Liver (tissue), 3 donors: ENCODE results near the gene MAP4K1.
"Not testable (repeated sequence)": the region's sequence is repeated elsewhere in the genome, so short reads cannot be mapped to it uniquely, and the experiment has no call there.

ENCODE experiments used
- CTCF ChIP-seq: fragments of 150-350 bp; IDR thresholded peaks from 2 replicates; pipeline ENCODE4 v1.5.1; 2017; ENCODE audit warnings: improper control_type of control experiment, low read depth, low read length; ENCODE audit not compliant: missing input control
- FOXA1 ChIP-seq: IDR thresholded peaks from 2 replicates; pipeline ENCODE4 v1.6.1; 2016; ENCODE audit warnings: antibody characterized with exemption
- GABPA ChIP-seq, 2 donors: IDR thresholded peaks in 1 of 2; conservative IDR thresholded peaks in 1 of 2; 2 replicates each; pipeline ENCODE4 v1.6.1; 2016; ENCODE audit warnings: antibody characterized with exemption in 2 of 2, mild to moderate bottlenecking in 1 of 2, moderate library complexity in 1 of 2
- HNF4A ChIP-seq, 2 donors: conservative IDR thresholded peaks; 2 replicates each; pipeline ENCODE4 v1.6.1; 2016; ENCODE audit warnings: antibody characterized with exemption in 2 of 2, mild to moderate bottlenecking in 2 of 2
- RAD21 ChIP-seq, 2 donors: IDR thresholded peaks; 2 replicates each; pipeline ENCODE4 v1.6.1; 2016; ENCODE audit warnings: antibody characterized with exemption in 2 of 2, mild to moderate bottlenecking in 2 of 2
- SP1 ChIP-seq: IDR thresholded peaks from 2 replicates; pipeline ENCODE4 v1.6.1; 2018; ENCODE audit warnings: antibody characterized with exemption, mild to moderate bottlenecking
- TAF1 ChIP-seq: conservative IDR thresholded peaks from 2 replicates; pipeline ENCODE4 v1.6.1; 2016; ENCODE audit warnings: antibody characterized with exemption, mild to moderate bottlenecking
- YY1 ChIP-seq: IDR thresholded peaks from 2 replicates; pipeline ENCODE4 v1.6.1; 2016; ENCODE audit warnings: antibody characterized with exemption, mild to moderate bottlenecking
- TF ChIP-seq, protein P1 (sequence below): IDR thresholded peaks from 2 replicates; pipeline ENCODE4 v1.6.1; 2016; ENCODE audit warnings: antibody characterized with exemption, mild to moderate bottlenecking
- donor health status: healthy.
- donor health status: healthy.

DNA sequence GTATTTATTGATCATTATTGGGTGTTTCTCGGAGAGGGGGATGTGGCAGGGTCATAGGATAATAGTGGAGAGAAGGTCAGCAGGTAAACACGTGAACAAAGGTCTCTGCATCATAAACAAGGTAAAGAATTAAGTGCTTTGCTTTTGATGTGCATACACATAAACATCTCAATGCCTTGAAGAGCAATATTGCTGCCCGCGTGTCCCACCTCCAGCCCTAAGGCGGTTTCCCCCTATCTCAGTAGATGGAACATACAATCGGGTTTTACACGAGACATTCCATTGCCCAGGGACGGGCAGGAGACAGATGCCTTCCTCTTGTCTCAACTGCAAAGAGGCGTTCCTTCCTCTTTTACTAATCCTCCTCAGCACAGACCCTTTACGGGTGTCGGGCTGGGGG is 13.5 kb upstream of the MAP4K1 start:
- TF ChIP-seq TAF1; CTCF; GABPA (IDR thresholded peaks at IDR 0.05 in 1 of 2, conservative IDR thresholded peaks at IDR 0.05 in 1 of 2); HNF4A (conservative IDR thresholded peaks at IDR 0.05); FOXA1; YY1; RAD21 (IDR thresholded peaks at IDR 0.05); SP1: not testable (repeated sequence)
- TF ChIP-seq, protein P1, sequence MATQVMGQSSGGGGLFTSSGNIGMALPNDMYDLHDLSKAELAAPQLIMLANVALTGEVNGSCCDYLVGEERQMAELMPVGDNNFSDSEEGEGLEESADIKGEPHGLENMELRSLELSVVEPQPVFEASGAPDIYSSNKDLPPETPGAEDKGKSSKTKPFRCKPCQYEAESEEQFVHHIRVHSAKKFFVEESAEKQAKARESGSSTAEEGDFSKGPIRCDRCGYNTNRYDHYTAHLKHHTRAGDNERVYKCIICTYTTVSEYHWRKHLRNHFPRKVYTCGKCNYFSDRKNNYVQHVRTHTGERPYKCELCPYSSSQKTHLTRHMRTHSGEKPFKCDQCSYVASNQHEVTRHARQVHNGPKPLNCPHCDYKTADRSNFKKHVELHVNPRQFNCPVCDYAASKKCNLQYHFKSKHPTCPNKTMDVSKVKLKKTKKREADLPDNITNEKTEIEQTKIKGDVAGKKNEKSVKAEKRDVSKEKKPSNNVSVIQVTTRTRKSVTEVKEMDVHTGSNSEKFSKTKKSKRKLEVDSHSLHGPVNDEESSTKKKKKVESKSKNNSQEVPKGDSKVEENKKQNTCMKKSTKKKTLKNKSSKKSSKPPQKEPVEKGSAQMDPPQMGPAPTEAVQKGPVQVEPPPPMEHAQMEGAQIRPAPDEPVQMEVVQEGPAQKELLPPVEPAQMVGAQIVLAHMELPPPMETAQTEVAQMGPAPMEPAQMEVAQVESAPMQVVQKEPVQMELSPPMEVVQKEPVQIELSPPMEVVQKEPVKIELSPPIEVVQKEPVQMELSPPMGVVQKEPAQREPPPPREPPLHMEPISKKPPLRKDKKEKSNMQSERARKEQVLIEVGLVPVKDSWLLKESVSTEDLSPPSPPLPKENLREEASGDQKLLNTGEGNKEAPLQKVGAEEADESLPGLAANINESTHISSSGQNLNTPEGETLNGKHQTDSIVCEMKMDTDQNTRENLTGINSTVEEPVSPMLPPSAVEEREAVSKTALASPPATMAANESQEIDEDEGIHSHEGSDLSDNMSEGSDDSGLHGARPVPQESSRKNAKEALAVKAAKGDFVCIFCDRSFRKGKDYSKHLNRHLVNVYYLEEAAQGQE, result not testable (repeated sequence)
